Activated CD4-positive, alpha-beta T cell treated with anti-CD3 and anti-CD28 coated beads for 1 hour (primary cell): Measurements from ENCODE around the gene CD200.
"Not testable (repeated sequence)": the region's sequence is repeated elsewhere in the genome, so short reads cannot be mapped to it uniquely, and the experiment has no call there.

Experiments used
- DNase-seq: peaks from one replicate; pipeline ENCODE4 v3.0.0-alpha.2; 2020

Gene CD200

DNA sequence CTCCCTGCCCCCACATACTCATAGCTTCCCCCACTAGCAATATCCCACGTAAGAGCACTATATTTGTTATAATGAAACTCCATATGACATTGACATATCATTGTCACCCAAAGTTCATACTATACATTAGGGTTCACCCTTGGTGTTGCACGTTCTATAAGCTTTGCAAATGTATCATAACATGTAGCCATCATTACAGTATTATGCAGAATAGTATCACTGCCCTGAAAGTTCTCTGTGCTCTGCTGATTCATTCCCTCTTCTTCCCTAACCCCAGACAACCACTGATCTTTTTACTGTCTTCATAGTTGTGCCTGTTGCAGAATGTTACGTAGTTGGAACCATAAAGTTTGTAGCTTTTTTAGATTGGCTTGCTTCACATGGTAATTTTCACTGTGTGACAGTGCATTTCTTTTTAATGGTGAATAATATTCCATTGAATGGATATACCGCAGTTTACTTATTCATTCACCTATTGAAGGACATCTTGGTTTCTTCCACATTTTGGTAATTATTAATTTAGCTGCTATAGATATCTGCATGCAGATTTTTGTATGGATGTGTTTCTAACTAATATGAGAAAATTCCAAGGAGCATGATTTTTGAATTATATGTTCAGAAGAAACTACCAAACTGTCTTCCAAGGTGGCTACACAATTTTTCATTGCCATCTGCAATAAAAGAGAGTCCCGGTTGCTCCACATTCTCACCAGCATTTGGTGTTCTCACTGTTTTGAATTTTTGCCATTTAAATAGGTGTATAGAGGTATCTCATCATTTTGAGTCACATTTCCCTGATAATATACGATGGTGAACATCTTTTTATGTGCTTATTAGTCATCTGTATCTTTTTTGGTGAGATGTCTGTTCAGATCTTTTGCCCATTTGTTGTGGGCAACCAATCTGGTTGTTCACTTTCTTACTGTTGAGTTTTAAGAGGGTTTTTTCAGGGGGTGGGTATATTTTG lies 59.7 kb downstream of the CD200 start:
- no peak for DNase-seq

DNA sequence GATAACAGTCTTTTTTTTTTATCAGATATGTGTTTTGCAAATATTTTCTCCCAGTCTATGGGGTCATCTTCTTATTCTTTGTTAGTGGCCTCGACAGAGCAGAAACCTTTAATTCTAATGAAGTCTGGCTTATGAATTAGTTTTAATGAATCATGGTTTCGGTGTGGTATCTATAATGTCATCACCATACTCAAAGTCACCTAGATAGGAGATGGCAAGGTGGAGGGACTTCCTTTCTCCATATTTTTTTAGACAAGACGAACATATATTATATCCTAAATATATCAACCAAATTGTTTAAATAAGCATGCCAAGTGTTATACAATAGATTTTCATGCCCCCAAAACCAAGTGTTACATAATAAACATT lies 60.4 kb downstream of the CD200 start:
- DNase-seq = no peak

DNA sequence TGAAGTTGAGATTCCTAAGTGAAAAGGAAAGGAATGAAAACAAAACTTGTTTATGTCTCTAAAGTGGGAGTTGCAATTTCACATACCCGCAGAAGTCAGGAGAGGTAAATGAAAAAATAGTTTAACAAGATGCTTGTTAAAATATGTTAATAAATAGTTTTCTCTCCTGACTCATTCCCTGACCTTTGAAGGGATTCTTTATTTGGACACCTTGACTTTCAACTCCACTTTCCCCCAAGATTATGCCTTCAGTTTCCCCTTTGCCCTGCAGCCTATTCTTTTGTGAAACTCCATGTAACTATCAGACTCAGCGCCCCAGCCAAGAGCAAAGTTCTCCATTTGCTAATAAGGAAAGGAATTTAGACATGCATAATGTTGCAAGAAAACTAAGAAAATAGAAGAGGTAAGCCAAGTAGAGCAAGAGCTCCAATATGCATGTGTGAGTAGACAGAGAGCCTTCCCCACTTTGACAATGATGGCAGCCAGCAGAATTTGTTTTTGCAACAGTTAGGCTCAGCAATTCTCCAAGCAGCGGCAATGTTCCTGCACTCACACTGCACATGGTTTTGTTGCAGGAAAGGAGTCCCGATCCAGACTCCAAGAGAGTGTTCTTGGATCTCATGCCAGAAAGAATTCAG lies 61.2 kb downstream of the CD200 start:
- DNase-seq = no peak

DNA sequence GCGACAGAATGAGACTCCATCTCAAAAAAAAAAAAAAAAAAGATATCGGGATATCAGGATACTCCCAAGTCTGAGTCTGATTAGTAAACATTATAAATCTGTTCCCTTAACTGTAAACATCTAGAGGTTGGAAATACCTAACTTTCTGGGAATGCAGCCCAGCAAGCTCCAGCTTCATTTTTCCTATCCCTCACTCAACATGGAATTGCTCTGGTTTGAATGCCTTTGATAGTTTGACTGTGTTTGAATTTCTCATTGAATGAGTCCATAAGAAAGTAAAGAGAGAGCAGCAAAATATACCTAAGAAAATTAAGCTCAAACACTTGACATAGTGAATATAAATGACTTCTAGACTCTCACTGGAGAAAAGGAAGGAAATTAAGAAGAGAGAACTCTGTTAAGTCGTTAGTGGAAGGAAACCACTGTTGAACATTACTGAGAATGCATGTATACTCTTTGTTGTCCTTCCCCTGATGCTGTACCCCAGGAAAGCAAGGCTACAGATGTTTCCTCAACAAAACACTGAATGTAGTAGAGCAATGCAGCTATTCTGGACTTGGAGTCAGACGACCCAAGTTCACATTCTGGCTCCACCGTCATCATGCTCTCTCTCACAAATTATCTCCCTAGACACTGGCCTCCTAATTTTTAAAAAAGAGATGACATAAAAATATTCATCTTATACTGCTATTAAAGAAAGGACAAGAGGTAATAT lies 62.4 kb downstream of the CD200 start:
- no peak for DNase-seq

DNA sequence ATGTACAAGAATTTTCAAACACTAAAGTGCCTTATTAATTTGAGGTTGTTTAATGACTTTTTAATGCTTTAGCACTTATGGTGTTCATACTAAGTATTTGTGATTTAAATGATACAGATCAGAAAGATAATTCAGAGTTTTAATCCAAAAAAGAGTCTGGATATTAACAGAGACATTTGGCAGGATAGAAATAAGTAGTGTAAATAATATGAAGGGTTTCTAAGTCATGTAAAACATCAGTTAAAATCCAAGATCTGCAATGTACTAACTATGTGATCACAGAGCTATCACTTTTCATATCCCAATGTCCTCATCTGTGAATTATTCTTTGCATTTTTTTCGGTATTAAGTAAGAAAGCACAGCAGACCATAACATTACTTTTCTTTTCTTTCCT lies 62.9 kb downstream of the CD200 start:
- DNase-seq = no peak

DNA sequence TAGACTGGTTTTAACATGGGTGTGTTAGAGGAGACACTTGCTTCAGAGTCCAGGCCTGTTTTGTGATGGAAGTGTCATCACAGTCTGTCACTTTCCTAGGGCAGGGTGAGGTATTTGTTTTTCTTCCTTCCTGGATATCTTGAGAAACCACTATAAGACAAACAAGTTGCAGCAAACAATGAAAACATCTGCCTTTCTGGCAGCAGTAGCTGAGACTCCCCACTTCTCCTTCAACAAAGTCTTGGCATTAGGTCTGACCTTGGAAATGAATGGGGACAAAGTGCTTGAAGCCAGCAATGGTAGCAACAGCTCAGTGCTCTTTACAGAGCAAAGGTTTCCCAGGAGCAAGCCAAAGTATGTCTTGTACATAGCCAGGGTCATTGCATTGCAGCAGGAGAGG lies 64.6 kb downstream of the CD200 start:
- no peak for DNase-seq

DNA sequence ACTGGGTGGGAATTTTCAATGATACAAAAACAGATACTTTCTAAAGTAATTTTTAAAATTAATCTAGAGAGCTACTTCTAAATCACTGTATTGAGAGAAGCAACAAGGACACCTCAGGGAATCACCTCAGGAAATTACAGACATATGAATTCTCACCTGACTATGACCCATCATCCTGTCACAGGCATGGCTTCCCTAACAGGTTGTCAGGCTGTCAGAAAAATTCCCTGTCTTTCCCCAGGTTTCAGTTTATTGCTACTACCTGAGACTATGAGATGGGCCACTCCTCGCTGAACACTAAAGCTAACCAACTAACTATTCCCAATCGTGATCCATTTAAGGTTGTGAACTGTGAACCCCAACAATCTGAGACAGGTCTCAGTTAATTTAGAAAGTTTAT lies 66.1 kb downstream of the CD200 start:
- no peak for DNase-seq

DNA sequence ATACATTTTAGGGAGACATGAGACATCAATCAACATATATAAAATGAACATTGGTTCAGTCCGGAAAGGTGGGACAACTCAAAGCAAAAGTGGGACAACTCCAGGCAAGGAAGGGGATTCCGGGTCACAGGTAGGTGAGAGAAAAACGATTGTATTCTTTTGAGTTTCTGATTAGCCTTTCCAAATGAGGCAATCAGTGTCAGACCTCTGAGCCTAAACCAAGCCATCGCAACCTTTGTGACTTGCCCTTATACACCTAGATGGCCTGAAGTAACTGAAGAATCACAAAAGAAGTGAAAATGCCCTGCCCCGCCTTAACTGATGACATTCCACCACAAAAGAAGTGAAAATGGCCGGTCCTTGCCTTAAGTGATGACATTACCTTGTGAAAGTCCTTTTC lies 66.6 kb downstream of the CD200 start:
- not testable (repeated sequence) for DNase-seq

DNA sequence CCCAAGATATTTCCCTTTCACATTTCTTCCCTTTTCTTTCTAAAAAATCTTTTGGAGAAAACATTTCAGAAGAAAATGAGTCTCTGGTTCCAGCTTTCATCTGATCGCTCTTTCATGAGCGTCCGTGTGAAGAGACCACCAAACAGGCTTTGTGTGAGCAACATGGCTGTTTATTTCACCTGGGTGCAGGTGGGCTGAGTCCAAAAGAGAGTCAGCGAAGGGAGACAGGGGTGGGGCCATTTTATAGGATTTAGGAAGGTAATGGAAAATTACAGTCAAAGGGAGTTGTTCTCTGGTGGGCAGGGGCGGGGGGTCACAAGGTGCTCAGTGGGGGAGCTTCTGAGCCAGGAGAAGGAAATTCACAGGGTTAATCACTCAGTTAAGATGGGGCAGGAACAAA lies 67.4 kb downstream of the CD200 start:
- DNase-seq = not testable (repeated sequence)

DNA sequence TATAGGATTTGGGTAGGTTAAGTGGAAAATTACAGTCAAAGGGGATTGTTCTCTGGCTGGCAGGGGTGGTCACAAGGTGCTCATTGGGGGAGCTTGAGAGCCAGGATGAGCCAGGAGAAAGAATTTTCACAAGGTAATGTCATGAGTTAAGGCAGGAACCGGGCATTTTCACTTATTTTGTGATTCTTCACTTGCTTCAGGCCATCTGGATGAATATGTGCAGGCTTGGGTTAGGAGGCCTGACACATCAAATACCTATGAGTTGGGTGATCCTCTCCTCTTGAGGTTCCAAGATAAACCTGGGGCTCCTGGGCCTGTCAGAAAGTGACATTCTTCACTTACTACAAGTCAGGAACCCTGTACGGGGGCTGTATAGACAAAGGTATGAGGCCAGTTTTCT lies 68.7 kb downstream of the CD200 start:
- no peak for DNase-seq

DNA sequence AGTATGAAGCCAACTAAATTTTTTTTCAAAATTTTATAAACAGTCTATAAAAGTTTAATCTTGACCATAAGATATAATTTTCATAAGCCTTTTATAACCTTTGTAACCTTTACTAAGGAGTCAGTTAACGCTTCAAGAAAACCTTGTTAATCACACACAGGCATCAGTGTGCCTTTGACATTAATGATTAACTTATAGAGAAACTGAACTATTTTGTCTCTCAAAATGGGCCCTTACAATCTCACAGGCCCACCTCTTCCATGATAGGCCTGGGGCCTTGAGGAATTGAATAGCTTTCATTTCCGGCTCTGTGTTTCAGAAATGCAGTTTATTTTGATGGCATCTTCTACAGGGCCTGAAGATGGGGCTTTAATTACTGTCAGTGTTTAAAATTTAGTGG lies 70.1 kb downstream of the CD200 start:
- DNase-seq = no peak

DNA sequence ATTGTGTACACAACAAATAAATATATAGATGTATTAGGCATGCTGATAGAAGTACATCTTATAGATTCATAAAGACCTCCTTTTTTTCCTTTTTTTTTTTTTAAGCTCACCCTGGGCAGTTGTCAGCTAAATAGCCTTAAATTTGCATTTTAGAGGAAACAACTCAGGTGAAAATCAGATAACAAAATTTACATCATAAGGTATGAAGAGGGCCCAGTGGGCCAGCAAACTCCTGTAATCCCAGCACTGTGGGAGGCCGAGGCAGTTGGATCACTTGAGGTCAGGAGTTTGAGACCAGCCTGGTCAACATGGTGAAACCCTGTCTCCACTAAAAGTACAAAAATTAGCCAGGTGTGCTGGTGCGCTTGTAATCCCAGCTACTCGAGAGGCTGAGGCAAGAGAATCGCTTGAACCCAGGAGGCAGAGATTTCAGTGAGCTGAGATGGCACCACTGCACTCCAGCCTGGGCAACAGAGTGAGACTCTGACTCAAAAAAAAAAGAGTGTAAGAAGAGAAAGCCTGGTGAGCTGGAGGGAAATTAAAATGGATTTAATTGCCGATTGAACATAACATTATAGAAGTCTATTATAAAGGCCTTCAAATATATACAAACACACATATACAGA lies 72.1 kb downstream of the CD200 start:
- not testable (repeated sequence) for DNase-seq

DNA sequence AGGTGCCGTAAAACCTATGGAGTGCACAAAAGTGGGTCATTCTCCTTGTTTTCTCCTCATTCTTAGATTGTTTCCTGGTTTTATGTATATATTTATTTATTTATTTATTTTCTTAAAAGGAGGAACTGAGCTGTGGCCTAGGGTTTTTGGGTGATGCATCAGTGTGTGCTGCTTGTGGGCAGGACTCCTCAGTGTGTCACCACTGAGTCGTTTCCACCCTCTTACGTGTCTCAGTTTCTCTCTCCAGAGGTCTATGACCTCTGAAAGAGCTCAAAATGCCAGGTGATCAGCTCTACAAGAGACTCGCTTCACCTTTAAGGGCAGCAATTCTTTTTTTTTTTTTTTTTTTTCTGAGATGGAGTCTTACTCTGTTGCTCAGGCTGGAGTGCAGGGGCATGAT lies 72.9 kb downstream of the CD200 start:
- no peak for DNase-seq

DNA sequence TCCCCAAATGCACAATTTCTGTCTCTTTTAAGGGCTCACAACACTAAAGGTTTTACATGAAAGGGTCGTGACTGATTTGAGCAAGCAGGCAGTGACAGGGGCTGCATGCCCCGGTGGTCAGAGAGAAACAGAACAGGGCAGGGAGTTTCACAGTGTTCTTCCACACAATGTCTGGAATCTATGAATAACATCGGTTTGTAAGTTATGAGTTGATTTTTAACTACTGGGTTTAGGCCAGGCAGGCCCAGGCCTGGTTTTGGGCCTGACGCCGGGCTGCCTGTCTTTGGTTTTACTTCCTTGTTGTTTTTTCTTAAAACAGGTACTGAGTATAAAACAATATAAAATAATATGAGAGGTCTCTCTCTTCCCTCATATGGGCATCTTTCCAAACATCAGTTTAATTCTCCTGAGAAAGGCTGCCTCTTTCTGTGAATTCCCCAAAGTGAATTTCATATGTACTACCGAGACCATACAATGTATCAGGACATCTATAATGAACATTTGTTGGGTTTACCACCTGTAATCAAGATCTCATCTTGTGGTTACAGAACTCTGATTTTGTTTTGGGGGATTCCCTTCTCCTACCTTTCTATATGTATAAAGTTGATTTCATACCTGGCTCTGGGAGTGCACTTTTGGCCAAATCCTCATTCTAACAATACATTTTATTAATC lies 74.4 kb downstream of the CD200 start:
- DNase-seq = no peak

DNA sequence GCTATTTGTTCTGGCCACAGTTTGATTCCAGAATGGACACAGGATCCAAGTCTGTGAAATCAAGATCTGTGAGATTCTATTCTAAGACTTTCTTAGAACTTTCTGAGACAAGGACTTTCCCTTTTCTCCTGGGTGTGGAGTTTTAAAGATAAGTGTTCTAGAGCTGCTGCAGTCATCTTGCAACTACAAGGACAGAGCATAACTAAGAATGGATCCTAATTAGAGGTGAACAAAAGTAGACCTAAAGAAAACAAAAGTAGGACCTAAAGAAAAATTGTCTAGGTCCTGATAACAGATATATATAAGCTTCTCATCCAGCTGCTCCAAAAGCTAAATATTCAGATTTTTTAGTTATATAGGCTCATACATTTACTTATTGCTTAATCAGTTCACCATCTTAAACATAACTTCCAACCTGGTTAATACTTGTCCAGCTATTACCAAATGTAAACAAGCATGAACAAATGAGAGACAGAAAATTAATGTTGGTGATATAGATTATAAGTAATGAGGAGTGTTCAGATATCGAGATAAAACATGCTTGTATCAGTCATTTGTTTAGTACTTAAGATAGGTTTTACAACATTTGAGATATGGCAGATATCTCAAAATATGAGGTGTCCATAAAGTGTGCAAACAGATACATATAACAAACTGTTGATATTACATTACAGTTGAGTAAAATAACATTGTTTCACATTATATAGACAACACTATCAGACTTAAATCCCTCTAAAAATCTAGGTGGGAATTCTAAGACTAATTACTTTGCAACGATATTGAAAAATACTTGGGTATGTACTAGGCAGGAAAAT lies 75.1 kb downstream of the CD200 start:
- DNase-seq = no peak

DNA sequence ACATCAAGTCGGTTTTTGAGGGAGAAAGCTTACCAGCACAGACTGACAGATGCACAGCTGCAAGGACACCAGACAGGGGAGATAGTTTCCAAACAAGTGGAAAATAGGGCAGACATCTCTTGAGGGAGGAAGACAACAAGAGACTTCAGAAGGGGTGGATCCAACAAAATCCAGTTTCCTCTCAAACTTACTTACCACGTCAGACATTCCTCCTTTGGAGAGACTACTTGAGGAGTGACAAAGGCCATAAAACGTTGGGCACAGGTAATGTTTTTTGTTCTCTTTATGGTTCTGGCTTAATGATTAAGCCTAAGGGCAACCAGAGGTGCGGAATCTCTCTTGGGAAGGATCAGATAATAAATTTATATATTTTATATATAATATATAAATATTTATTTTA lies 76.1 kb downstream of the CD200 start:
- DNase-seq = no peak

DNA sequence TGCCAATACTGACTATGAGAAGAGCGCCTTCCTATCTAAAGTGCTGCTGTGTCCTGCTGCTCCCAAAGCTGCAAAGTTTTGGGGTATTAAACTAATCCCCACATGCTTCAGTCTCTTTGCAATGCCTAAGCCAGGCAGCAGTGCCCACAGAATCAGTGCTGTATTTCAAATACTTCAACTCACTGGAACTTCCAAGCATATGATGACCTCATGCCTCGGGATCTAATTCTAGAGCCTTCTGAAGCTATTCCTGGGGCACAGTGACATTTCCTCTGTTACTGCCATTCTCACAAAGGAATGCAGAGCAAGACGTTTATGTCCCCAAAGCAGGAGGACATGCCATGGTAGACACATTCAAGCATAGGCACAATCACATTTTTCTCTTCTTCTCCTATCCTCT lies 78.5 kb downstream of the CD200 start:
- DNase-seq = no peak
